Ammon's horn (tissue), 1 donor: Measurements from ENCODE around the gene IQGAP1.
"Not testable (repeated sequence)": the region's sequence is repeated elsewhere in the genome, so short reads cannot be mapped to it uniquely, and the experiment has no call there.

Experiments used
- DNase-seq: peaks from one replicate; pipeline ENCODE4 v3.0.0-alpha.2; 2016; ENCODE audit warnings: low spot score

IQGAP1 gene

DNA sequence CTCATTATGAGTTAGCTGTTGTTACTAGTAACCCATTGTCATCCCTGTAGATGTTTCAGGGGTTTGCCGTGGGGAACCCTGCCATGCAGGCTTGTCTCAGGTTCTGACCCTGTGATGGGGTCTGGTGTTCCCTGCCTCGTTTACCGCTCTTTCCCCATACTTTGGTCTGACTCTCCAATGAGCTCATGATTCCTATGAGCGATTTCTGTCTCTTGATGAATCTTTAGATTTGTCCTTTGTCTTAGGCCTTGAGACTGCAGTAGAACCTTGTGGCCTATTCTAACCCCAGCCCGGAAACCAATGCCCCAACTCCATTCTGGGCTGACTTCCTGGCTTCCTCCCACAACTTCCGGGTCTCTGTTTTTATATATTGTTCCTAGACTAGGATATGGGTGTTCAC lies 11.3 kb upstream of the IQGAP1 start:
- no peak for DNase-seq

DNA sequence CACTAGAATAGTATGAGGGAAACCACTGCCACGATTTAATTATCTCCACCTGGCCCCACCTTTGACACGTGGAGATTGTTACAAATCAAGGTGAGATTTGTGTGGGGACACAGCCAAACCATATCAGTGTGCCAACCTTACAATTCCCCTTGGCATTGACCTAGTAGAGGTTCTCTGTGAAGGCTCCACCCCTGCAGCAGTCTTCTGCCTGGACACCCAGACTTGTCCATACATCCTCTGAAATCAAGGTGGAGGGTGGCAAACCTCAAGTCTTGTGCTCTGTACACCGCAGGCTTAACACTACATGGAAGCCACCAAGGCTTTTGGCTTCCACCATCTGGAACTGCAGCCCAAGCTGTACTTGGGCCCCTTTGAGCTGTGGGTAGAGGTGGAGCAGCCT lies 8.8 kb upstream of the IQGAP1 start:
- DNase-seq: no peak

DNA sequence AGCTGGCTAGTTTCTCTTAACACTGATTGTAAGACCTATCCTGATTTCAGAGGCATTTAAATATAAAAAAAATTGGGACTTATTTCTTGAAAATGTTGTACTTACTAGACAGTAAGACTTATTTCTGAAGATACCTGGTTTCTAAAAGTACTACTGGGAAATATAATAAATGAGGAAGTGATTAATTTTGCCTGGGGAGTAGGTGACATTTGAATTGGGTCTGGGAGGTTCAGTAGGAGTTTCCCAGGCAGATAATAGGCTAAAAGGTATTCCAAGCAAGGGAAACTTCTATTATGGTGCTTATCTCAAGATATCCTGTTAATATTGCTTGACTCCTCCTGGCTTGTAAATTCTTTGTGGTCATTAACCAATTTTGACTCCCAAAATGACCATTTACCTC lies 6.5 kb upstream of the IQGAP1 start:
- no peak for DNase-seq

DNA sequence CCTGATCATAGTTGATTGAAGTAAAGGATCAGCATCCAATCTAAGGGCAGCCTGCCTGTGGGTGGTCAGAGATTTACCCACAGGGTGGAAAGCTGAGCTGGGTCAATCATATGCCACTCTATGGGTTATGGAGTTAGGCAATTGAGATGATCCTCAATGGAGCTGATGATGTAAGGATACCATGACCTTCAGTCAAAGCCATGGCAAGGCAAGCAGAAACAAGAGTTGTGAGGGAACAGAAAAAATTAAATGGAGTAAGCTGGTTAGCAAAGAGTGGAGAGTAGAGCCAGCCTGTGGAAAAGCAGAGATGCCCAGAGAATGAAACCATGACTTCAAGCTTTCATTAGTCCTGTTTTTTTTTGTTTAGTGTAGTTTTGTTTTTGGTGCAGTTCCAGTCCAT lies 5.7 kb upstream of the IQGAP1 start:
- DNase-seq: no peak

DNA sequence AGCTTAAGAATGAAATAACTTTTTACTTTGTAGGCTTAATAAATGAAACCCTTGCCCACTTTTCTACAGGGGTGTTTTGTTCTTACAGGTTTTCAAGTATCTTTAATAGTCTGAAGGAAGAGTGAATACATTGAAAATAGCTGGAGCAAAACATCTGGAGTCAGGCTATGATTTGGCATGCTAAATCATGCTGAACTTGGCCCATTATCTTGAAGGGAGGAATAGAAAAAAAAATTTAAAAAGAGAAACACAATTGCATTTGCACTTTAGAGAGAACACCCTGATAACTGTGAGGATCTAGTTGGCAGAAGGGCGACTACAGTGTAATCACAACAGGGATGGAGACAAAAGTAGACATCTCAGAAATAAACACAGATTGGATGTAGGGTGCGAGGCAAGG lies 1.8 kb upstream of the IQGAP1 start:
- DNase-seq: no peak

DNA sequence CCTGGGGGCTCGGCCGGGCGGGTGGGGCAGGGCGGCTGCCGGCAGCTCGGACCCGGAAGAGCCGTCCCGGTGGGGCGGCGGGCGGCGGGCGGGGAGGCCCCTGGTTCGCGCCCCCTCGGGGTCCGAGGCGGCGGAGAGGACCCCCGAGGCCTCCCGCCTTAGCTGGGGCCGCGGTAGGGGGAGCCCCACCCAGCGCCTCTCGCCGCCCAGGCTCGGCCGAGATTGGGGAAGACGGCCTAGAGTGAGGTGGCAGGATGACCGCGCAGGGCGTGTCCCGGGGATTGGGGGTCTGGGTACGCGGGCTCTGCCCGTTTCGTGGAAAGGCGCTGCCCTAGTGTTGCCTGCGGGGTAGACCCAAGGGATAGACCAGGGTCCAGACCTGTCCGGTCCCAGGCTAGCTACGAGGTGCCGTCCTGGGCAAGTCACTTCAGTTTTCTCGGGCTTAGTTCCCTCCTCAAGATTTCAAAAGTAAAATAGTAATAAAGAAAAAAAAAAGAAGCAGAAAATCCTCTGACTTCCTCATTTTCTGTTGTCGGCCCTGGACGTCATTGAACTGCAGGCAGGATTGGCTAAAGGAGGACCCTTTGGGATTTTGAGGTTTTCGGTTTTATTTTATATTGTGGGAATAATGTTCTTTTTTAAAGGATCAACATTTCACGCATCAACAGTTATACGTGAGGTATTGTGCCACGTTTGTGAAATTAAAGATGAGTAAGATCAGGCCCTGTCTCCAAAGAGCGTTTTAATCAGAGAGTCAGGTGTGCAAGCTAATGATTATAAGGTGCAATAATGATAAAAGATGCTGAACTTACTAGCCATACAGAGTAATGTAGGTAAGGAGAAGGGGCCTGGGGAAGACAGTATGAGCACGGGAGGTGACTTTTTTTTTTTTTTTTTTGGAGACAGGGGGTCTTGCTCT lies 679 bp downstream of the IQGAP1 start:
- peak; percentile 51 for DNase-seq

DNA sequence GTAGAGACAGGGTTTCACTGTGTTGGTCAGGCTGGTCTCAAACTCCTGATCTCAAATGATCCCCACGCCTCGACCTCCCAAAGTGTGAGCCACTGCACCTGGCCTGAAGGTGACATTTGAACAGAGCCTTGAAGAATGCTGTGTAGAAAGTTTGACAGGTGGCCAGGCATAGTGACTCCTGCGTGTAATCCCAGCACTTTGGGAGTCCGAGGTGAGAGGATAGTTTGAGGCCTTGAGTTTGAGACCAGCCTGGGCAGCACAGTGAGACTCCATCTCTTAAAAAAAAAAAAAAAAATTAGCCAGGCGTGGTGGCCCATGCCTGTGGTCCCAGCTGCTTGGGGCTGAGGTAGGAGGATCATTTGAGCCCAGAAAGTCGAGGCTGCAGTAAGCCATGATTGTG lies 1.5 kb downstream of the IQGAP1 start:
- no peak for DNase-seq

DNA sequence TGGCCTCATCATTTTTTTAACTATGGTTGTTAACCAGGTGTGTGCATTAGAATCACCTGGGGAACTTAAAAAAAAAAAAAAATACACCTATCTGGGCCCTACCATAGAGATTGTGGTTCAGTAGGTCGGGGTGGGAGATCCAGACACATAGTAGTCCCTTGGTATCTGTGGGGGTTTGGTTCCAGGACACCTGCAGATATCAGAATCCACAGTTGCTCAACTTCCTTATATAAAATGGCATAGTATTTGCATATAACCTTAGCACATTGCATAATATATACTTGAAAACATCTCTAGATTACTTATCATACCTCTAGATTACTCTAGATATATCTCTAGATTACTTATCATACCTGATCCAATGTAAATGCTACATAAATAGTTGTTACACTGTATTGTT lies 5.0 kb downstream of the IQGAP1 start:
- no peak for DNase-seq

DNA sequence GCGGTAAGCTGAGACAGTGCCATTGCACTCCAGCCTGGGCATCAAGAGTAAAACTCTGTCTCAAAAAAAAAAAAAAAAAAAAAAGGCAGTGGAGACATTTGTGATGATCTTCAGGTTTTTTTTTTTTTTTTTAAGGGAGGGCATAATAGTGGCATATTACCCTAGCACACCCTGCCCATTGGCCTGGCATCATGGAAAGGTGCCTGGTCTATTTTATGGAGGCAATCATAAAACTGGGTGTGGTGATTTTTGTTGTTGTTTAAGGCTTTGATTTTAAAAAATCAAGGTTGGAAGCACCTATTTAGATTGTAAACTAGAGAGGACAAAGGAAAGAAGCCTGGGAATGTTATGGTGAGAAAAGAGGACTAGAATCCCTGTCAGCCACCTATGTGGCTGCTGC lies 6.0 kb downstream of the IQGAP1 start:
- no peak for DNase-seq

DNA sequence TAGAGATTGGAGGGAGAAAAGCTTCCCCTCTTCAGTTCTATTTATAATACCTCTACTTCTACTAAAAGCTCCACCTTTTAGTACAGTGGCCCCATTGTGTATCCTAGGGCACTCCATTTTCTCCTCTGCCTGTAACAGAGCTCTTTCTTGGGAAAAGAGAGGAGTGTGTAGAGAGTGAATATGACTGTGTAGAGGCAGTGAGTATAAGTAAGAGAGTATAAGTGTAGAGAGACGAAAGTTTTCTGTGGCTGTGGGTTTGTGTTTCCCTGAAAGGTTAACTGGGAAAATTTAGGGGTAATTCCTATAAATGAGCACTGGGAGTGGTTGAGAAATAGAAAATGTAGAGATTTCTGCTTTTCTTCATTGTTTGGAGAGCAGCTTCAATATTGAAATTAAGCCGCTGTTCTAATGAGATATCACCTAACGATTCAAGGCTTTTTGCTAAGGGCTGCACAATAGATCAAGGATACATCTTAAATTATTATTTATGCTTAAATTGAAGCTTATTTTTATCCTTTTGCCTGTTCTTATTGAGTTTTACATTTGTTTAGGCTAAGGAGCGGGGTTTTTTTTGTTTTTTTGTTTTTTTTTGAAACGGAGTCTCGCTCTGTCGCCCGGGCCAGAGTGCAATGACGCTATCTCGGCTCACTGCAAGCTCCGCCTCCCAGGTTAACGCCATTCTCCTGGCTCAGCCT lies 6.9 kb downstream of the IQGAP1 start:
- no peak for DNase-seq

DNA sequence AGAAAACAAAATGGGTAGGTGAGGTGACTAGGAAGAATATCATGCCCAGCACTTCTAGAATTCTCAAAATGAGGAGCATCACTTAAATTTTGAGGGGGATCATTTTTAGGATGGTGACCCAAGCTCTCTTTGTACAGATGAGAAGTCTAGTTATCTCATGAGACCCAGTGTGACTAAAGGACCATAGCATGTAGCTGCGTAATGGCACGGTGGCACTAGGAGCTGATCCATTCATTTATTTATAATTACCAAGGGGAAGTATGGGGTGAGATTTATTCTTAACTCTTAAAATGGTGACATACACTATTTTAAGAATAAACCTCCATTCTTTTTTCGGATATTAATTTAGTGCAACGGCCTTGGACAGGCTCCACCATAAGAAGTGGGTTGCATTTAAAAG lies 8.3 kb downstream of the IQGAP1 start:
- DNase-seq: no peak

DNA sequence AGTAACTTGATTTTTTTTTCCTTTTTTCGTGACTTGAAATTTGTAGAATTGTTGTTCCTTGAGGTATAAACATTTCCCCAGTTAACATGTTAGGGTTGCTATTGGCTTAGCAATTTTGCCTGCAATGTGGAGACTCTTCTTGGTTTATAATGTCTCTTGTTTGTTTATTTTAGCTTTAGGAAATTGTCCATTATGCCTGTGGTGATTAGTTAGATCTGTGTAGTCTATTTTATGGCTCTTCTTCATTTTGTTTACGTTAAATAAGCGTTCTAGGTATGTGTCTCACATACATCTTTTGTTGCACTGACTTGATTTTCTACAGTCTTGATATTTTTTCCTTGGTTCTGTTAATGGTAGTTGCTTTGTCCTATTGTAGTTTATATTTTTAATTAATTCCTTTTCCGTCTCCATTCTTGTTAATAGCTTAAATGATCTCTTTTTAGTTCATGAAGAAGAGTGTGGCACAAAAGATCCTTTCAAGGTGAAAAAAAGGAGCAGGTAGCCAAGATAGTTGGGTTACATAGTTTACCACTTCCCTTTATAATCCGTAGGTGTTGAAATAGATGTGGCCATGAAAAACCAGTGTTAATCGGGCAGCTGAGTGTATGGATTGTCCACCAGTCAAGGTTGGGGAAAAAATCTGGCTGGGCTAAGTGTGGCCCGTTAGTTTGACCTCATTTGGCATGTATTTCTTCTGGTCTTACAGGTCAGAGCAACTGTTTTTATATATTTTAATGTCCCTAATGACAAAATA lies 12.1 kb downstream of the IQGAP1 start:
- no peak for DNase-seq

DNA sequence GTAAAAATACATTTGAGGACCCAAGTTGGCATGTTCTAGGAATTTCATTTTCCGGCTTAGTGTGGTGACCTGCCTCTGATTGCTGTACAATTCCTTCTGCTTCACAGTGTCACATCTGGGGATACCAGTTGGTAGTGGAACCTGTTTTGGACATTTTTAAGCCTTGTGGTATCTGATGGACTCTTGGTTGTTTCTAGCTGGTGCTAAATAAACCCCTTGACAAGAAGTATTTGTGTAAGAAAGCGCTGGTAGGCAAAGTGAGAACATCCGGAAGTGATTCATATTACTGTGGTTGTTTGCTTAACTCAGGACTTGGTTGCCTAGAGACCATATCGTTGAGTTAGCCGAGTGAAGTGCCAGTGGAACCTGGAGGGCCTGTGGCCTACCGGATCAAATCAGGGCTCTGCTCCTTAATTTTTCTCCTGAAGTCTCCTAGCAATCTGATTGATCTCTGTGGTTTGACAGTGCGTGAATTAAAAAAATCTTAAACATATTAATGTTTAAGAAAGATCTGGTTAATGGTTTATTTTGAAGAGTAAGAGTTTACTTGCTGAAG lies 12.8 kb downstream of the IQGAP1 start:
- DNase-seq: peak; percentile 62

DNA sequence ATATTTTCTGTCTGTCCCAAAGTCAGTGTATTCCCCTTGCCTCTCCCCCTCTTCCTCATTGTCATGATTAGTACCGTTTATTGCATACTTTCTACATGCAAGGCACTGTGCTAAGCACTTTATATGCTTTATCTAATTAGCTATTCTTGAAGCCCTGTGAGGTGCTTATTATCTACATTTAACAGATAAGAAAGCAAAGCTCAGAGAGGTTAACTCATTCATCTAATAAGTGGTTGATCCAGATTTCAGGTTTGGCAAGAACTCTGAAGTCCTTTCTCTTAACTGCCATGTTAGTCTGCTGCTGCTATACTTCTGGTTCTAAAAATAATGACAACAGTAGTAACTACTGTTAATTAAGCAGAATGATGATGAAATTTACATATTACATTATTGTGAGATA lies 13.5 kb downstream of the IQGAP1 start:
- no peak for DNase-seq

DNA sequence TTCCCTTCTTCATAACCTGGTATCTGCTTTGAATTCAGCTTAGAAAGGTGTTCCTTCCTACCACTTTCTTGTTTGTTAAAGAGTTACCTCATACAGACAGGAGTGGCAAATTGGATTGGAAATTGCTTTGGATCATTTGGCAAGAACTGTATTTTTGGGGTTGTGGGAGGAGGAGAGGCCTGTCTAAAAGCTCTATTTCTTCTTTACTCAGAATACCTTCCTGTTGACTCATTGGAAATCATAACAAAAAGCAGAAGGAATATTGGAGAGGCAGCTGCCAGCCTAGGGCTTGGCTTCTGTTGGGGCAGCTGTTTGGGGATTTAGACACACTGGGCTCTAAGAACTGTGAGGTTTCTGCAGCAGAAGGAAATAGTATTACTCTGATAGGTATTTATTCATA lies 14.2 kb downstream of the IQGAP1 start:
- DNase-seq: peak; percentile 30

DNA sequence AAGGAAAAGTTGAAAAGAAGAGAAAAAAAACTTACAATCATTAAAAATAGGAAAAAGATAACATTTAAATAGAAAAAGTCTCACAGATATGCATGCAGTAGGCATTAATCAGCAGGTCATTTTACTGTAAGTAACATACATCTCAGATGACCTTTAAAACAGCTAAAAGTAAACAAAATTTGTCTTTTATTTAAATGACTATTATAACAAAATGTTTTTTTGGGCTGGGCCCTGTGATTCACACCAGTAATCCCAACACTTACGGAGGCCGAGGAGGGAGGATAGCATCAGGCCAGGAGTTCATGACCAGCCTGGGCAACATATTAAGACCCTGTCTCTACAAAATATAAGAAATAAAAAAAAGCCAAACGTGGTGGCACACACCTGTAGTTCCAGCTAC lies 14.7 kb downstream of the IQGAP1 start:
- DNase-seq: no peak

DNA sequence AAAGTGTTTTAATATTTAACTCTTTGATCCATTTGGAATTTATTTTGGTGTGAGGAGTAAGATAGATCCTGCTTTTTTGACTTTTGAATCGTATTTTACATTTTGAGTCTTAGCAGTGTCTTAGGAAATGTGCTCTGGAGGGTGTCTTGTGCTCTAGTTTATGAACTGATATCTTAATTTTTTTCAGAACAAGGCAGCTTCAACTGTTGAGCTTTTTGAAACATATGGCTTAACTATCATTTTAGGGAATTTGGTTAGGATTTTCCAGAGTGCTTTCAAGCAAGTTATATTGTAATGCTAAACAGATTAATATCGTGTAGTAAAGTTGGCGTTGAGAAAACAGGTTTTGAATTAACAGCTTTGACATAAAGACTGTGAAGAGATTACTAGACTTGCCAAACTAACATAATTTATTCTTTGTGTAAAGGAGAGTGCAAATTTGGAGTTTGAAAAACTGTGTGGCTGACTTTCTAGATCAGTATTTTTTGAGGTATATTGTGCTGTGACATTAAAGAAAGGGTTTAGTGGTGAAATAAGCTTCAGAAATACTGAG lies 17.1 kb downstream of the IQGAP1 start:
- DNase-seq: no peak

DNA sequence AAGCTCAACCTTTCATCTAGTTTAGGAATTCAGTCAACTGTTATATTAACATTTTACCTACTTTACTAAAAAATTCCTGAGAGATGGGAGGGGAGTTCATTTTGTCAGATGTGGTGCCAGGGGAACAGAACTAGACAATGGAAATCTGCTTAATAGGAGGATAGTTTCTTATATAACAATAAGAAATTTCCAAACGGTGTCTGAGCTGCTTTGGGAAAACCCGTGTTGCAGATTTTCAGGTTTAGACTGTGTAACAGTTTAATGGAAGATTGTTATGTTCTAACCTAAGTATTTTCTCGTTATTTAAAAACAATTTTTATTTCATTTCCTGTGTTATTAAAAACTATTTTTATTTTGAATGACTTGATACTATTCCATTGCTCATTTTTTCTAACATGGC lies 19.3 kb downstream of the IQGAP1 start:
- DNase-seq: no peak

DNA sequence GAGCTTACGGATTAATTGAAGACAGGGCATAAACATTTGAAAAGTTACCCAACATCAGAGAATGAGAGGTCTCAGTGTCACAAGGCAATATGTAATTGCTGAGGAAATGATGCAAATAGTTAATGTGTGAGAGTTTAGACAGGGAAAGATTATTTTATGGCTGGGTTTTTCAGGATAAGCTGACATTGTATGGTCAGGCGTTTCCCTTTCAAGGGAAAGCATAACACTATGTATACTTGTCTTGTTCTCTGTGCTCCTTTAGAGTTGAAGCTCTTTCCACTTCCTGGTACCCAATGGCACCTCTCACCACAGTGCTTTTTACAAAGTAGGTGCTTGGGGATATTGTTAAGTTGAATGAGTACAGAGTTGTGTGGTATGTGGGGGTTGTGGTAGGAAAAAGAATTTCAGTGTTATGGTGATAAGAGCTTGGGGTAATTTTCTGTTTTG lies 19.9 kb downstream of the IQGAP1 start:
- no peak for DNase-seq

DNA sequence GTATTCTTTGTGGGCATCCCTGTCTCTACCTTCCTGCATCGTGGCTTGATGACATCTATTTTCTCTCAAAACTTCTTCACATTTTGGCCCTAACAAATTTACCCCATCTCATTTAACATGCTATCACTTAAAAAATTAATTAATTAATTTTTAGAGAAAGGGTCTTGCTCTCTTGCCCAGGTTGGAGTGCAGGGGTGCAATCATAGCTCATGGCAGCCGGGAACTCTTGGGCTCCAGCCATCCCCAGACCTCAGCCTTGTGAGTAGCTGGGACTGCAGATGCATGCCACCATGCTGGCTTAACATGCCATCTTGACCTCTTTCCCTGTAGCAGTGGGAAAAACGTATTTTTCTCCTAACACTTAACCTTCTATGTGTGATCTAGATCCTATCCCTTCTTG lies 20.6 kb downstream of the IQGAP1 start:
- DNase-seq: no peak

DNA sequence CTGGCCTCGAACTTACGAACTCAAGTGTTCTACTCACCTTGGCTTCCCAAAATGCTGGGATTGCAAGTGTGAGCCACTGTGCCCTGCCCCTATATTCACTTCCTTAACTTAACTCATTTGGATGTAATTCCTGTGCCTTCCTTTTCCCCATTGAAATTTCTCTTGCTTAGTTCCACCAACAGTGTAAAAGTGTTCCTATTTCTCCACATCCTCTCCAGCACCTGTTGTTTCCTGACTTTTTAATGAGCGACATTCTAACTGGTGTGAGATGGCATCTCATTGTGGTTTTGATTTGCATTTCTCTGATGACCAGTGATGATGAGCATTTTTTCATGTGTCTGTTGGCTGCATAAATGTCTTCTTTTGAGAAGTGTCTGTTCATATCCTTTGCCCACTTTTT lies 21.5 kb downstream of the IQGAP1 start:
- not testable (repeated sequence) for DNase-seq

DNA sequence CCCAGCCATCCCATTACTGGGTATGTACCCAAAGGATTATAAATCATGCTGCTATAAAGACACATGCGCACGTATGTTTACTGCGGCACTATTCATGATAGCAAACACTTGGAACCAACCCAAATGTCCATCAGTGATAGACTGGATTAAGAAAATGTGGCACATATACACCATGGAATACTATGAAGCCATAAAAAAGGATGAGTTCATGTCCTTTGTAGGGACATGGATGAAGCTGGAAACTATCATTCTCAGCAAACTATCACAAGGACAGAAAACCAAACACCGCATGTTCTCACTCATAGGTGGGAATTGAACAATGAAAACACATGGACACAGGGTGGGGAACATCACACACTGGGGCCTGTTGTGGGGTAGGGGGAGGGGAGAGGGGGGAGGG lies 22.3 kb downstream of the IQGAP1 start:
- not testable (repeated sequence) for DNase-seq
